HEK293T (cell line): ENCODE results near the gene PAQR3.
"Not testable (repeated sequence)": the region's sequence is repeated elsewhere in the genome, so short reads cannot be mapped to it uniquely, and the experiment has no call there.

Experiments
- CTCF ChIA-PET: fragments of 350-600 bp; formaldehyde crosslinking; extraction: SDS; loops from one replicate; lab custom pipeline; 2021; ENCODE audit warnings: antibody characterized with exemption, inconsistent platforms; lab: Yijun Ruan, JAX
- POLR2A ChIA-PET: fragments of 350-600 bp; formaldehyde crosslinking; extraction: SDS; loops from one replicate; lab custom pipeline; 2020; ENCODE audit warnings: antibody characterized with exemption, inconsistent platforms; lab: Yijun Ruan, JAX
- DNase-seq: peaks from one replicate; pipeline ENCODE4 v3.0.0; 2012; ENCODE audit warnings: mixed read lengths; ENCODE audit errors: extremely low spot score
- ARNT ChIP-seq: fragments of 450-650 bp; IDR thresholded peaks from 2 replicates; pipeline ENCODE4 v1.6.1; 2017; ENCODE audit warnings: mild to moderate bottlenecking
- BHLHE40 ChIP-seq: fragments of 450-650 bp; IDR thresholded peaks from 2 replicates; pipeline ENCODE4 v1.6.1; 2016; ENCODE audit warnings: mild to moderate bottlenecking, moderate library complexity, borderline replicate concordance
- CTBP1 ChIP-seq: fragments of 450-650 bp; IDR thresholded peaks from 2 replicates; pipeline ENCODE4 v1.6.1; 2016; ENCODE audit warnings: borderline replicate concordance
- ELF4 ChIP-seq: fragments of 450-650 bp; IDR thresholded peaks from 2 replicates; pipeline ENCODE4 v1.6.1; 2017; ENCODE audit warnings: antibody characterized with exemption
- FOXA1 ChIP-seq: fragments of 450-650 bp; IDR thresholded peaks from 2 replicates; pipeline ENCODE4 v1.6.1; 2016; ENCODE audit warnings: mild to moderate bottlenecking
- FOXK2 ChIP-seq: fragments of 450-650 bp; IDR thresholded peaks from 2 replicates; pipeline ENCODE4 v1.6.1; 2016; ENCODE audit warnings: mild to moderate bottlenecking
- FOXM1 ChIP-seq: fragments of 450-650 bp; IDR thresholded peaks from 2 replicates; pipeline ENCODE4 v1.6.1; 2017; ENCODE audit warnings: mild to moderate bottlenecking, borderline replicate concordance
- HDGF ChIP-seq: fragments of 450-650 bp; IDR thresholded peaks from 2 replicates; pipeline ENCODE4 v1.6.1; 2017; ENCODE audit warnings: antibody characterized with exemption, borderline replicate concordance
- L3MBTL2 ChIP-seq: fragments of 450-650 bp; conservative IDR thresholded peaks from 2 replicates; pipeline ENCODE4 v1.6.1; 2016; ENCODE audit warnings: mild to moderate bottlenecking
- LEF1 ChIP-seq: fragments of 450-650 bp; IDR thresholded peaks from 2 replicates; pipeline ENCODE4 v1.6.1; 2017; ENCODE audit warnings: mild to moderate bottlenecking, borderline replicate concordance
- NFRKB ChIP-seq: fragments of 450-650 bp; IDR thresholded peaks from 2 replicates; pipeline ENCODE4 v1.6.1; 2016; ENCODE audit warnings: mild to moderate bottlenecking, moderate library complexity
- SP1 ChIP-seq: fragments of 450-650 bp; IDR thresholded peaks from 2 replicates; pipeline ENCODE4 v1.6.1; 2017
- SUZ12 ChIP-seq: fragments of 450-650 bp; IDR thresholded peaks from 2 replicates; pipeline ENCODE4 v1.6.1; 2016; ENCODE audit warnings: mild to moderate bottlenecking
- TARDBP ChIP-seq: fragments of 450-650 bp; IDR thresholded peaks from 2 replicates; pipeline ENCODE4 v1.6.1; 2016
- ZNF384 ChIP-seq: fragments of 450-650 bp; IDR thresholded peaks from 2 replicates; pipeline ENCODE4 v1.6.1; 2016
- TF ChIP-seq, protein P1 (sequence below): fragments of 450-650 bp; IDR thresholded peaks from 2 replicates; pipeline ENCODE4 v1.6.1; 2016

PAQR3 gene

DNA sequence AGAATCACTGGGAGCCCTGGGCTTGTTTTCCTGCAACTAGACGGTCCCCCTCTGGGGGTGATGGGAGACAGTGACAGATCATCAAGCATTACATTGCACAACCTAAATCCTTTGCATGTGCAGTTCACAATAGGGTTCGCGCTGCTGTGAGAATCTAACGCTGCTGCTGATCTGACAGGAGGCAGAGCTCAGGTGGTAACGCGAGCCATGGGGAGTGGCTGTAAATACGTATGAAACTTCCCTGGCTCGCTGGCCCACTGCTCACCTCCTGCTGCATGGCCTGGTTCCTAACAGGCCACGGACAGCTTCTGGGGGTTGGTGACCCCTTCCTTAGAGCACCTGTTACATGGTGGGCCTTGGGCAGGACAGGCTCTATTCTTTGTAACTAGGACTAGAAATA is 10.4 kb downstream of the PAQR3 start:
- no peak for DNase-seq
- ChIA-PET POLR2A (no interaction called here), CTCF (no interaction called here)
- TF ChIP-seq FOXK2 = no peak
- TF ChIP-seq NFRKB = no peak
- TF ChIP-seq ELF4 = no peak
- TF ChIP-seq, protein P1, sequence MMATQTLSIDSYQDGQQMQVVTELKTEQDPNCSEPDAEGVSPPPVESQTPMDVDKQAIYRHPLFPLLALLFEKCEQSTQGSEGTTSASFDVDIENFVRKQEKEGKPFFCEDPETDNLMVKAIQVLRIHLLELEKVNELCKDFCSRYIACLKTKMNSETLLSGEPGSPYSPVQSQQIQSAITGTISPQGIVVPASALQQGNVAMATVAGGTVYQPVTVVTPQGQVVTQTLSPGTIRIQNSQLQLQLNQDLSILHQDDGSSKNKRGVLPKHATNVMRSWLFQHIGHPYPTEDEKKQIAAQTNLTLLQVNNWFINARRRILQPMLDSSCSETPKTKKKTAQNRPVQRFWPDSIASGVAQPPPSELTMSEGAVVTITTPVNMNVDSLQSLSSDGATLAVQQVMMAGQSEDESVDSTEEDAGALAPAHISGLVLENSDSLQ = no peak
- TF ChIP-seq CTBP1 = no peak
- no peak for TF ChIP-seq L3MBTL2
- TF ChIP-seq SUZ12 = no peak
- TF ChIP-seq TARDBP = no peak
- TF ChIP-seq ZNF384 = no peak
- no peak for TF ChIP-seq SP1
- no peak for TF ChIP-seq FOXM1
- no peak for TF ChIP-seq ARNT
- no peak for TF ChIP-seq BHLHE40
- no peak for TF ChIP-seq LEF1

DNA sequence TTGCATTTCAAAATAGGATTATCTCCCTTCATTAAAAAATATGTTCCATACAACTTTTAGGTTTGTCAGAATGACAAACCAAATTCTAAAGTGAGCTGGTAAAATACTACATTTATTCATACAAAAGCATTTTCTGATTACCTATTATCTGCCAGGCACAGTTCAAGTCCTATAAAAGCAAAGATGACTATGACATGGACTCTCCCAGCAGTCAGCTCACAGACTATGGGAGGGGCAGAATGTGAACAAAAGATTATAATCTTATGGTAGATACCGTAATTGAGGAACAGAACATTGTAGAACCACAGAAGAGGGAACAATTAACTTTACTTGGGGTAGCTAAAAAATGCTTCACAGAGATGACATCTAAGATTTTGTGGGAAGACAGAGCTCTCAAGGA is 12.4 kb downstream of the PAQR3 start:
- ChIA-PET POLR2A (no interaction called here), CTCF (no interaction called here)
- no peak for DNase-seq
- TF ChIP-seq BHLHE40 = no peak
- TF ChIP-seq ZNF384 = no peak
- TF ChIP-seq TARDBP = no peak
- no peak for TF ChIP-seq SUZ12
- no peak for TF ChIP-seq FOXK2
- no peak for TF ChIP-seq ARNT
- TF ChIP-seq ELF4 = no peak
- TF ChIP-seq LEF1 = no peak
- TF ChIP-seq FOXA1 = no peak
- no peak for TF ChIP-seq FOXM1

DNA sequence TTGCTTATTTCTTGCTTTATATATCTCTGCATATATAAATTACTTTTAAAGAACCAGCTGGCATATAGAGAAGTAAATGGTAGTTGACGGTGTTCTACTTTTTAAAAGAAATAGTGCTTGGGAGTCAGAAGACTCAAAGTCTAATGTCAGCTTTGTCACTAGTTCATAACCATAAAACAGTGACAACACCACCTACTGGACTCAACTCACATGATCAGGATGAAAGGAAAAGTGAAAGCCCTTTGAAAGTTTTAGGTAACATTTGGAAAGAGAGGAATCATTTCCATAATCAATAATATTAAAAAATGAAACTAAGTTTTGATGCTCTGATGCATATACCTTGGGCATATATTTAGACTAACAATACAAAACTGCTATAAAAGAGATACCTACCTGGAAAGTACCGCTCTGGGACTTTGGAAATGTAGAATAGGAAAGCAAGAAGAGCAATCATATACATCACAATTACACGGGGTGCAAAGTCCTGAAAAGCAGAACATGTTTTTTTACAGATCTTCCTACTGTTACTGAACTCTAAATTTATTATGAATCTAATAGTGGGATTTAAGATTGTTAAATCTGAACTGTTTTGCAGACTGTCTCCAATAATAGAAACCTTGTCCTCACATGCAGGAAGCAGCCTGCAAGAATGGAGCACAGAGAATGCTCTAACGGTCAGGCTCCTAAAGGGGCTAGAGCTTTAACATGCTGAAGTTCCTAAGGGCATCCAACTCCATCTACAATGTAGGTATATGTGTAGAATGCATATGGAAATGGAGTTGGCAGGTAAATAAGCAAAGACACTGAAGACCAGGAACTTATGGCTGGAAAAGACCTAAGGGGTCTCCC is 15.6 kb downstream of the PAQR3 start:
- no peak for TF ChIP-seq ZNF384
- no peak for TF ChIP-seq CTBP1
- TF ChIP-seq FOXM1 = no peak
- no peak for TF ChIP-seq LEF1
- TF ChIP-seq, protein P1 = no peak
- TF ChIP-seq TARDBP = no peak
- TF ChIP-seq NFRKB = no peak
- TF ChIP-seq SP1 = no peak
- TF ChIP-seq FOXA1 = no peak
- no peak for TF ChIP-seq HDGF
- no peak for TF ChIP-seq SUZ12
- TF ChIP-seq FOXK2 = no peak
- no peak for TF ChIP-seq L3MBTL2
- TF ChIP-seq BHLHE40 = no peak
- no peak for TF ChIP-seq ELF4
- no peak for TF ChIP-seq ARNT
- DNase-seq = no peak
- ChIA-PET POLR2A (no interaction called here), CTCF (no interaction called here)

DNA sequence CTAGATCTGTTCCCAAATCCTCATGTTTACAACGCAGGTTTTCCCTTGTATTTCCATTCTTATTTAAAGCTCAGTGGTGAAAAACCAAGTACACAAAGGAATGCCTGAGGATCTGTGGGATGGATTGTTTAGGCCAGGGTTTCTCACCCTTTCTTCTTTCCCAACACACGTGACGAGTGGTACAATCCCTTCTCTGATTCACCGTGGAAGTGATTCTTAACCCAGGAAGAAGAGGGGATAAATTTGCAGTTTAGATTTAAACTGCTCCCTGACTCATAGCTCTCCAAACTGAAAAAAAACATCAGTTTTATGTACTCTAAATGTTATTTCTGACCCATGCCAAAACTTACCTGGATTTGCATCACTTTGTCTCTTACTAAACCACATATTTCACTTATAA is 17.0 kb downstream of the PAQR3 start:
- ChIA-PET POLR2A (no interaction called here), CTCF (interaction anchor here (0.6 kb wide), 1 partner anchor 67 kb away, joined by 3 read pairs; no protein-coding TSS in a partner anchor)

DNA sequence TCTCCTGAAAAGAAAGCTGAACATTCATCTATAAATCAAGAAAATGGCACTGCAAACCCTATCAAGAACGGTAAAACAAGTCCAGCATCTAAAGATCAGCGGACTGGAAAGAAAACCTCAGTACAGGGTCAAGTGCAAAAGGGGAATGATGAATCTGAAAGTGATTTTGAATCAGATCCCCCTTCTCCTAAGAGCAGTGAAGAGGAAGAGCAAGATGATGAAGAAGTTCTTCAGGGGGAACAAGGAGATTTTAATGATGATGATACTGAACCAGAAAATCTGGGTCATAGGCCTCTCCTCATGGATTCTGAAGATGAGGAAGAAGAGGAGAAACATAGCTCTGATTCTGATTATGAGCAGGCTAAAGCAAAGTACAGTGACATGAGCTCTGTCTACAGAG is 28.6 kb downstream of the PAQR3 start:
- POLR2A ChIA-PET = no interaction called here
- CTCF ChIA-PET = interaction anchor here (0.6 kb wide), 1 partner anchor 96 kb away, joined by 5 read pairs; no protein-coding TSS in a partner anchor
- no peak for DNase-seq
- TF ChIP-seq CTBP1 = no peak
- TF ChIP-seq NFRKB = no peak
- no peak for TF ChIP-seq ZNF384
- TF ChIP-seq SP1 = no peak
- TF ChIP-seq LEF1 = no peak
- TF ChIP-seq L3MBTL2 = no peak
- TF ChIP-seq TARDBP = no peak
- TF ChIP-seq FOXM1 = no peak
- TF ChIP-seq HDGF = no peak
- TF ChIP-seq SUZ12 = no peak
- no peak for TF ChIP-seq ARNT
- TF ChIP-seq, protein P1 = no peak
- no peak for TF ChIP-seq FOXK2
- no peak for TF ChIP-seq BHLHE40
- TF ChIP-seq ELF4 = no peak

More for the DNA sequence above, 17.0 kb downstream of the PAQR3 start:
- TF ChIP-seq BHLHE40 (no peak), L3MBTL2 (no peak)
- DNase-seq = no peak

DNA sequence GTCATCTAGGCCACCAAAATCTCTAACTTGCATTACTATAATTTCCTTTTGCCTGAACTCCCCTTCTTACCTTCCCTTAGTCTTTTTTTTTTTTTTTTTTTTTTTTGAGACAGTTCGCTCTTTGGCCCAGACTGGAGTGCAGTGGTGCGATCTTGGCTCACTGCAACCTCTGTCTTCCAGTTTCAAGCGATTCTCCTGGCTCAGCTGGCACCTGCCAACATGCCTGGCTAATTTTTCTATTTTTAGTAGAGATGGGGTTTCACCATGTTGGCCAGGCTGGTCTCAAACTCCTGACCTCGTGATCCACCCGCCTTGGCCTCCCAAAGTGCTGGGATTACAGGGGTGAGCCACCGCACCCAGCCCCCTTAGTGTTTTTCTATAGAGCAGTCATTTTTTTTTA is 30.3 kb downstream of the PAQR3 start:
- CTCF ChIA-PET, DNase-seq: not testable (repeated sequence)
- POLR2A ChIA-PET = interaction anchor here (1.2 kb wide), 1 partner anchor 30 kb away, joined by 3 read pairs; the partner anchor contains the start of gene PAQR3
